Lower lobe of right lung (tissue), 2 donors: ENCODE data around the gene CTNNB1. TPM values are rescaled to one million over a fixed set of nuclear protein-coding genes. Genes with fewer than 3 reads are reported as not detected.

Experiments used
- ATAC-seq, 2 donors: fragments of 200-7000 bp; cut with Tn5 transposase; one replicate each; pipeline ENCODE4 v1.9.1; 2020 to 2022; ENCODE audit warnings: mild to moderate bottlenecking in 2 of 2, moderate library complexity in 2 of 2
- DNase-seq: peaks from one replicate; pipeline ENCODE4 v3.0.0-alpha.2; 2020
- H3K27ac ChIP-seq: fragments of 200-600 bp; one replicate; pipeline ENCODE4 v1.8.0; 2022
- H3K27me3 ChIP-seq: fragments of 200-600 bp; one replicate; pipeline ENCODE4 v1.8.0; 2022; ENCODE audit warnings: low read depth
- H3K36me3 ChIP-seq: fragments of 200-600 bp; one replicate; pipeline ENCODE4 v1.8.0; 2022; ENCODE audit warnings: mild to moderate bottlenecking
- H3K4me1 ChIP-seq: fragments of 200-600 bp; one replicate; pipeline ENCODE4 v1.8.0; 2022
- H3K4me3 ChIP-seq: fragments of 200-600 bp; one replicate; pipeline ENCODE4 v1.8.0; 2022; ENCODE audit warnings: mild to moderate bottlenecking
- H3K9me3 ChIP-seq: fragments of 200-600 bp; one replicate; pipeline ENCODE4 v1.8.0; 2022
- intact Hi-C: fragments of 100-400 bp; cut with DNase I; formaldehyde crosslinking; loops from one replicate; pipeline ENCODE4 v1.11.0; 2022
- total RNA-seq: library from RNA; stranded (reverse); fragmentation: NEBNext Ultra II Directional; extraction: Animal tissue kit (Norgen Biotek cat#: 25700); gene quantifications from one replicate; pipeline ENCODE4 v1.2.1, GENCODE V29; 2021
- TF ChIP-seq, protein P1 (sequence below): fragments of 200-600 bp; IDR thresholded peaks from one replicate; pipeline ENCODE4 v1.8.0; 2022; ENCODE audit warnings: antibody characterized with exemption, mild to moderate bottlenecking
- donor health status: DM: no; HTN: yes; CAD: no; lungs with severe emphysema.

Gene CTNNB1
- total RNA-seq, 1 donor from 2014 or later: 332 TPM

- no peak overlapping the region for H3K4me3 ChIP-seq
- no peaks in the 10 kb centered on the region for H3K36me3 ChIP-seq
- DNase-seq (no peak), ATAC-seq (no peak)
- H3K9me3 ChIP-seq: no peaks in the 10 kb centered on the region
- intact Hi-C loops: no loop called here
- TF ChIP-seq, protein P1, sequence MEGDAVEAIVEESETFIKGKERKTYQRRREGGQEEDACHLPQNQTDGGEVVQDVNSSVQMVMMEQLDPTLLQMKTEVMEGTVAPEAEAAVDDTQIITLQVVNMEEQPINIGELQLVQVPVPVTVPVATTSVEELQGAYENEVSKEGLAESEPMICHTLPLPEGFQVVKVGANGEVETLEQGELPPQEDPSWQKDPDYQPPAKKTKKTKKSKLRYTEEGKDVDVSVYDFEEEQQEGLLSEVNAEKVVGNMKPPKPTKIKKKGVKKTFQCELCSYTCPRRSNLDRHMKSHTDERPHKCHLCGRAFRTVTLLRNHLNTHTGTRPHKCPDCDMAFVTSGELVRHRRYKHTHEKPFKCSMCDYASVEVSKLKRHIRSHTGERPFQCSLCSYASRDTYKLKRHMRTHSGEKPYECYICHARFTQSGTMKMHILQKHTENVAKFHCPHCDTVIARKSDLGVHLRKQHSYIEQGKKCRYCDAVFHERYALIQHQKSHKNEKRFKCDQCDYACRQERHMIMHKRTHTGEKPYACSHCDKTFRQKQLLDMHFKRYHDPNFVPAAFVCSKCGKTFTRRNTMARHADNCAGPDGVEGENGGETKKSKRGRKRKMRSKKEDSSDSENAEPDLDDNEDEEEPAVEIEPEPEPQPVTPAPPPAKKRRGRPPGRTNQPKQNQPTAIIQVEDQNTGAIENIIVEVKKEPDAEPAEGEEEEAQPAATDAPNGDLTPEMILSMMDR: no peak
- peaks cover 9% of the 10 kb centered on the region for H3K4me1 ChIP-seq
- H3K27ac ChIP-seq: no peak overlapping the region
- H3K27me3 ChIP-seq: no peaks in the 10 kb centered on the region
Observed at GRCh38 chr3:41163006-41163405, 36.3 kb upstream of the CTNNB1 start.

DNA sequence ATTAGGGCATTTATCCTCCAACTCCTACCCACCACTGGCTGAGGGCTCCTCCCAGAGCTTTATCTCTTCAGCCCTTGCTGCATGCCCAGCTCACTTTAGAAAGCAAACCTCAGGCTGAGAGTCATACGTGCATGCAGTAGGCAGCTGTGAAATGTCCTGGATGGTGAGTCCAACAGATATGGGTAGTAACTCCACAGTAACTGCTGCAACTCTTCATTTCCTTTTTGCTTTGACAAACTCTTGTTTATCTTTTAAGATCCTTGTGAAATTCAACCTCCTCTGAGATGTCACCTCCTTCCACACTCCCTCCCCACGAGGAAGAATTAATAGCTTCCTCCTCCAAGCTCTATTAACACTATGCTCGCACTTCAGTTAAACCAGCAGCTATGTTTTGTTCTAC is 35.9 kb upstream of the CTNNB1 start:
- TF ChIP-seq, protein P1: no peak
- Histone ChIP-seq H3K9me3 (no peaks in the 10 kb centered on the region), H3K27ac (no peak overlapping the region), H3K36me3 (no peaks in the 10 kb centered on the region), H3K4me1 (peaks cover 9% of the 10 kb centered on the region), H3K27me3 (no peaks in the 10 kb centered on the region), H3K4me3 (no peak overlapping the region)
- intact Hi-C loops: no loop called here
- DNase-seq (no peak), ATAC-seq (no peak)

DNA sequence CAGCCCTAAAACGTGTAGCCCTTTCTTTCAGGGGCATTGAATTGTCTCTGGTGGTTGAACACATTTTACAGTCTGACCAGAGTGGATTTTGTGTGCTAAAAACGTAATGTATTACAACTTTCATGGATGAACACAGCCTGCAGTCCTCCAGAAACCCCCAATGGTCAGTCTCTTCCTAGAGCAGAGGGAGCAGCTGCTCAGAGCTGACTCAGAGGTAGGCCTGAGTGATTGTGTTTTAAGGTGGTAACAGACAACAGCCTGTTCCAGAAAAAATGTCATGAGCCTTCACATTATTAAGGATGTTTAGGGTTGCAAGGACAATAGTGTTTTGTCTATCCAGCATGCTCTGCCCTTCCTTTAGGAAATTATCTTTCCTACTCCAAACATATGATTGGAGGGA is 34.5 kb upstream of the CTNNB1 start:
- H3K36me3 ChIP-seq: no peaks in the 10 kb centered on the region
- intact Hi-C loops: no loop called here
- no peaks in the 10 kb centered on the region for H3K27me3 ChIP-seq
- H3K4me3 ChIP-seq: no peak overlapping the region
- no peaks in the 10 kb centered on the region for H3K9me3 ChIP-seq
- DNase-seq (no peak), ATAC-seq (no peak)
- TF ChIP-seq, protein P1: no peak
- H3K27ac ChIP-seq: no peak overlapping the region
- peaks cover 9% of the 10 kb centered on the region for H3K4me1 ChIP-seq

GRCh38 chr3:41167722-41168497 is 31.4 kb upstream of the CTNNB1 start:
- ATAC-seq: no peak
- Histone ChIP-seq H3K9me3 (no peaks in the 10 kb centered on the region), H3K4me1 (peaks cover 9% of the 10 kb centered on the region), H3K36me3 (no peaks in the 10 kb centered on the region), H3K4me3 (no peak overlapping the region), H3K27me3 (no peaks in the 10 kb centered on the region), H3K27ac (no peak overlapping the region)
- DNase-seq: no peak
- TF ChIP-seq, protein P1: no peak
- intact Hi-C loops: no loop called here

- no peak for ATAC-seq
- H3K27ac ChIP-seq: no peak overlapping the region
- H3K4me1 ChIP-seq: no peaks in the 10 kb centered on the region
- H3K36me3 ChIP-seq: no peaks in the 10 kb centered on the region
- TF ChIP-seq, protein P1: no peak
- no peak overlapping the region for H3K4me3 ChIP-seq
- intact Hi-C loops: no loop called here
- no peak for DNase-seq
- no peaks in the 10 kb centered on the region for H3K9me3 ChIP-seq
- no peaks in the 10 kb centered on the region for H3K27me3 ChIP-seq
Observed at GRCh38 chr3:41169023-41169422, 30.3 kb upstream of the CTNNB1 start.
